Calu3 (cell line): ENCODE results near the gene CDADC1. TPM values are rescaled to one million over a fixed set of nuclear protein-coding genes. Genes with fewer than 3 reads are reported as not detected.

Source experiments
- BruUV-seq: library from RNA; stranded (reverse); fragments of 400-500 nt; replicated peaks from 2 replicates; lab custom pipeline; 2021; lab: Mats Ljungman, UMichigan
- CTCF ChIA-PET: fragments of 300-600 bp; sonication (Branson Sonifier 250); formaldehyde crosslinking; loops from one replicate; lab custom pipeline; 2022; ENCODE audit warnings: antibody characterized with exemption; lab: Charles Lee
- DNase-seq: peaks from one replicate; pipeline ENCODE4 v3.0.0; 2022
- H3K27ac Mint-ChIP-seq: one replicate; pipeline ENCODE4 v1.8.0; 2022; ENCODE audit warnings: mixed read lengths; ENCODE audit not compliant: unreplicated experiment
- H3K27me3 Mint-ChIP-seq: one replicate; pipeline ENCODE4 v1.8.0; 2022; ENCODE audit warnings: mixed read lengths; ENCODE audit not compliant: unreplicated experiment
- H3K36me3 Mint-ChIP-seq: one replicate; pipeline ENCODE4 v1.8.0; 2022; ENCODE audit warnings: mild to moderate bottlenecking, moderate library complexity, mixed read lengths; ENCODE audit not compliant: insufficient read depth, unreplicated experiment
- H3K4me1 Mint-ChIP-seq: one replicate; pipeline ENCODE4 v1.8.0; 2022; ENCODE audit warnings: mild to moderate bottlenecking, low read depth, mixed read lengths; ENCODE audit not compliant: unreplicated experiment
- H3K4me3 Mint-ChIP-seq: one replicate; pipeline ENCODE4 v1.8.0; 2022; ENCODE audit warnings: mild to moderate bottlenecking, low read depth, moderate library complexity, mixed read lengths; ENCODE audit not compliant: unreplicated experiment
- H3K9me3 Mint-ChIP-seq: one replicate; pipeline ENCODE4 v1.8.0; 2022; ENCODE audit warnings: low read depth, mixed read lengths; ENCODE audit not compliant: unreplicated experiment
- intact Hi-C: fragments of 100-400 bp; cut with micrococcal nuclease; formaldehyde crosslinking; loops from one replicate; pipeline ENCODE4 v1.10.0; 2022; ENCODE audit not compliant: unreplicated experiment
- total RNA-seq: library from RNA; stranded (reverse); gene quantifications from 2 replicates; pipeline ENCODE4 v1.2.3, GENCODE V29; 2022
- TF ChIP-seq, protein P1 (sequence below): fragments of 200-600 bp; IDR thresholded peaks from one replicate; pipeline ENCODE4 v1.8.0; 2022; ENCODE audit warnings: antibody characterized with exemption; ENCODE audit not compliant: unreplicated experiment

Gene CDADC1
- total RNA-seq, 1 experiment from 2014 or later, result 6.4 TPM

DNA sequence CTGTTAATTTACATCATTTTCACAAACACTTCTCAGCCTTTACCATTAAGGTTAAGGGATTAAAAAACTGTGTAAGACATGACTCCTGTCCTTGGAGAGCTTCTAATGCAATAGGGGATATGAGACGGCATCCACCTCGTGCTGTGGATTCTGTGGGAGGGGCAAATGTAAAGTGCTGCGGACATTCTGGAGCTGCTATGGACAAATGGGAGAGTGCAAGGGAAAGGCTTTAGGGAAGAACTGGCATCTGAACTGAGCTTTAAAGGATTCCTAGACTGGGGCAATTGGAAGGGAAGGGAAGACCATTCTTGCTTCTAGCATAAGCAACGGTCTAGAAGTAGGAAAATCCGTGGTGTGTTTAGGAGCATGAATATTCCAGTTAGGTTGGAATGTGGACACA lies 31.4 kb downstream of the CDADC1 start:
- no peak for DNase-seq
- H3K4me1 Mint-ChIP-seq, result no peaks in the 10 kb centered on the region
- no peaks in the 10 kb centered on the region for H3K27me3 Mint-ChIP-seq
- TF ChIP-seq, protein P1, sequence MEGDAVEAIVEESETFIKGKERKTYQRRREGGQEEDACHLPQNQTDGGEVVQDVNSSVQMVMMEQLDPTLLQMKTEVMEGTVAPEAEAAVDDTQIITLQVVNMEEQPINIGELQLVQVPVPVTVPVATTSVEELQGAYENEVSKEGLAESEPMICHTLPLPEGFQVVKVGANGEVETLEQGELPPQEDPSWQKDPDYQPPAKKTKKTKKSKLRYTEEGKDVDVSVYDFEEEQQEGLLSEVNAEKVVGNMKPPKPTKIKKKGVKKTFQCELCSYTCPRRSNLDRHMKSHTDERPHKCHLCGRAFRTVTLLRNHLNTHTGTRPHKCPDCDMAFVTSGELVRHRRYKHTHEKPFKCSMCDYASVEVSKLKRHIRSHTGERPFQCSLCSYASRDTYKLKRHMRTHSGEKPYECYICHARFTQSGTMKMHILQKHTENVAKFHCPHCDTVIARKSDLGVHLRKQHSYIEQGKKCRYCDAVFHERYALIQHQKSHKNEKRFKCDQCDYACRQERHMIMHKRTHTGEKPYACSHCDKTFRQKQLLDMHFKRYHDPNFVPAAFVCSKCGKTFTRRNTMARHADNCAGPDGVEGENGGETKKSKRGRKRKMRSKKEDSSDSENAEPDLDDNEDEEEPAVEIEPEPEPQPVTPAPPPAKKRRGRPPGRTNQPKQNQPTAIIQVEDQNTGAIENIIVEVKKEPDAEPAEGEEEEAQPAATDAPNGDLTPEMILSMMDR, result no peak
- CTCF ChIA-PET, result interaction anchor here (0.7 kb wide), 1 partner anchor 1205 kb away, joined by 3 read pairs; no protein-coding TSS in a partner anchor
- no peak overlapping the region for H3K27ac Mint-ChIP-seq
- intact Hi-C loops, result no loop called here
- no peaks in the 10 kb centered on the region for H3K9me3 Mint-ChIP-seq
- BruUV-seq, result no TSS peak
- no peaks in the 10 kb centered on the region for H3K36me3 Mint-ChIP-seq
- no peak overlapping the region for H3K4me3 Mint-ChIP-seq

DNA sequence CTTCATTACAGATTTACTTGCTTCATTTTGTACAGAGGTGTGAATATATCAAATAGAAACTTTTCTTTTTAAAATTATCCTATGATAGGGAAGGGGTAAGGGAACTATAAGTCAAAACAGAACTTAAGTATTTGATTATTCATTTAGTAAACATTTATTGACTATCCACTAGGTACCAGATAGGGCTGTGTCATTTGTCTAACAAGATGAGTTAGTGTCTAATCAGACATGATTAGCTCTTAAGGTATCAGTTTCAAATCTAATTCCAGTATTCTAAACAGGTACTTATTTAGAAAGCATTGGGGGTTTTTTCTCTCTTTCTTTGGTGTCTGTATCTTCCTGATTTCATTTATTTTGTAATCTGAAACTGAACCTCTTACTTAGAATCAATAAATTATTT lies 32.2 kb downstream of the CDADC1 start:
- H3K27me3 Mint-ChIP-seq, result no peaks in the 10 kb centered on the region

DNA sequence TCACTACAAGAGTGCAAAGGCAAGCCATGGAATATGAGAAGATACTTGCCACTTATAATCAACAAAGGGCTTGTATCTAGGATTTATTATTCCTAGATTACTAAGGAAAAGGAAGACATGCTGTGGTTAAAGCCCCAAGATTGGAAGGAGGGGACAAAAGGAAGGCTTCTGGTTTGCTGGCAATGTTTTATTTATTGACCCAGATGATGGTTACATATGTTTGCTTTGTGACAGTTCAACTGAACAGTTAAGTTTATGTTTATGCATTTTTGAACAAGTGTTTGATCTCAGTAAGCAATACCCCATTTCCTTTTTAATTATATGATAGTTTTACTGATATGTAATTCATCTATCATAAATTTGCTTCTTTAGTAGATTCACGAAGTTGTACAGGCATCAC lies 40.3 kb downstream of the CDADC1 start:
- TF ChIP-seq, protein P1, result no peak
- Mint-ChIP-seq H3K9me3 (no peaks in the 10 kb centered on the region), H3K27me3 (no peaks in the 10 kb centered on the region), H3K4me1 (no peaks in the 10 kb centered on the region), H3K4me3 (no peak overlapping the region), H3K36me3 (no peaks in the 10 kb centered on the region), H3K27ac (no peak overlapping the region)
- no TSS peak for BruUV-seq
- CTCF ChIA-PET, result no interaction called here
- no peak for DNase-seq
- intact Hi-C loops, result no loop called here

More for the DNA sequence above, 32.2 kb downstream of the CDADC1 start:
- no peak for DNase-seq
- intact Hi-C loops, result loop anchor here (2.0 kb wide), 1 partner anchor 181 kb away; no protein-coding TSS in a partner anchor
- no TSS peak for BruUV-seq
- Mint-ChIP-seq H3K4me3 (no peak overlapping the region), H3K9me3 (no peaks in the 10 kb centered on the region), H3K4me1 (no peaks in the 10 kb centered on the region), H3K27ac (no peak overlapping the region), H3K36me3 (no peaks in the 10 kb centered on the region)
- TF ChIP-seq, protein P1, result no peak
- CTCF ChIA-PET, result no interaction called here

DNA sequence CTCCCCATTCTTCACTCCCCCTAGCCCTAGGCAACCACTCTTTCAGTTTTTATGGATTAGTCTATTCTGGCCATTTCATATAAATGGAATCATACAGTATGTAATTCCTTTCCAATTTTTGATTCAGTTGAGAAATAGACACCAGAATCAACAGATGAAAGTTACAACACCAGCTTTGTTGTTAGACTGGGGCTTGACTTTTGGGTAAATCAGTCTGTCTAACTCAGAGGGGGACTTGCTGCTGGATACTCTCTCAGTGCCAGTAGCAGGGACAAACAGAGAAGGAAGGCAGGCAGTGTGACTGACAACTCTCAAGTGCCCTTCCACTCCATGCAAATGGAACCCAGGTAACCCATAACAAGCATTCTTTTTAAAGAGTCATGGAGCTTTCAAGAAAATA lies 40.7 kb downstream of the CDADC1 start:
- Mint-ChIP-seq H3K4me3 (no peak overlapping the region), H3K36me3 (no peaks in the 10 kb centered on the region), H3K27me3 (no peaks in the 10 kb centered on the region), H3K4me1 (no peaks in the 10 kb centered on the region), H3K27ac (no peak overlapping the region), H3K9me3 (no peaks in the 10 kb centered on the region)
- CTCF ChIA-PET, result interaction anchor here (0.6 kb wide), 1 partner anchor 1517 kb away, joined by 5 read pairs; no protein-coding TSS in a partner anchor
- no TSS peak for BruUV-seq
- no peak for DNase-seq
- TF ChIP-seq, protein P1, result no peak
- intact Hi-C loops, result no loop called here
